NCI-H2227 (cell line): ENCODE measurements around the gene IL3.

Source experiments
- DNase-seq: peaks from one replicate; lab custom pipeline; 2025; ENCODE audit not compliant: unreplicated experiment; lab: John Stamatoyannopoulos, UW

IL3 gene

GRCh38 chr5:132056610-132057497, 3.6 kb upstream of the IL3 start:
- no peak for DNase-seq

GRCh38 chr5:132057498-132058255, 2.8 kb upstream of the IL3 start:
- no peak for DNase-seq

- no peak for DNase-seq
Observed at GRCh38 chr5:132058646-132059042, 1.8 kb upstream of the IL3 start.

GRCh38 chr5:132059043-132059695, 1.3 kb upstream of the IL3 start:
- no peak for DNase-seq

GRCh38 chr5:132059696-132060500, 557 bp upstream of the IL3 start:
- no peak for DNase-seq

GRCh38 chr5:132063090-132063911, 2.8 kb downstream of the IL3 start:
- peak; percentile 26 for DNase-seq

- no peak for DNase-seq
Observed at GRCh38 chr5:132064140-132064539, 3.7 kb downstream of the IL3 start.

- peak; percentile 62 for DNase-seq
Observed at GRCh38 chr5:132064738-132065331, 4.4 kb downstream of the IL3 start.

- DNase-seq: peak; percentile 41
Observed at GRCh38 chr5:132065351-132065937, 5.0 kb downstream of the IL3 start.

GRCh38 chr5:132065951-132066701, 5.7 kb downstream of the IL3 start:
- no peak for DNase-seq

GRCh38 chr5:132066871-132067270, 6.4 kb downstream of the IL3 start:
- DNase-seq: no peak

- no peak for DNase-seq
Observed at GRCh38 chr5:132067451-132067850, 7.0 kb downstream of the IL3 start.

GRCh38 chr5:132067941-132068808, 7.7 kb downstream of the IL3 start:
- no peak for DNase-seq

- no peak for DNase-seq
Observed at GRCh38 chr5:132069561-132069960, 9.1 kb downstream of the IL3 start.

GRCh38 chr5:132069994-132070393, 9.5 kb downstream of the IL3 start:
- DNase-seq: no peak

- no peak for DNase-seq
Observed at GRCh38 chr5:132070460-132071337, 10.2 kb downstream of the IL3 start.

- no peak for DNase-seq
Observed at GRCh38 chr5:132071338-132071707, 10.9 kb downstream of the IL3 start.
